GM21367 (cell line): ENCODE measurements around the gene ZP1.
A peak's percentile ranks its signal among the peaks of the same experiment; 100 is the strongest.
"Not testable (repeated sequence)": the region's sequence is repeated elsewhere in the genome, so short reads cannot be mapped to it uniquely, and the experiment has no call there.

ENCODE experiments used
- ATAC-seq: cut with Tn5 transposase; IDR thresholded peaks from one replicate; pipeline ENCODE4 v1.9.1; 2021; ENCODE audit not compliant: unreplicated experiment

ZP1 gene

GRCh38 chr11:60866911-60867870 is at the start of gene ZP1:
Gene ZP1, plus strand, starts transcription at chr11:60867542. Its CDS starts 20 bp downstream, at chr11:60867562.
- ATAC-seq, result no peak

- ATAC-seq, result no peak
These were observed 49.3 kb upstream of the ZP1 start for GRCh38 chr11:60818057-60818456.

- no peak for ATAC-seq
These were observed 45.3 kb upstream of the ZP1 start for GRCh38 chr11:60821827-60822599.

- ATAC-seq, result not testable (repeated sequence)
These were observed 43.5 kb upstream of the ZP1 start for GRCh38 chr11:60823745-60824306.

- ATAC-seq, result no peak
These were observed 42.2 kb upstream of the ZP1 start for GRCh38 chr11:60825118-60825517.

- ATAC-seq, result no peak
These were observed 41.6 kb upstream of the ZP1 start for GRCh38 chr11:60825790-60826189.

GRCh38 chr11:60830478-60831142 is 36.7 kb upstream of the ZP1 start:
- no peak for ATAC-seq

- ATAC-seq, result no peak
These were observed 36.2 kb upstream of the ZP1 start for GRCh38 chr11:60831143-60831500.

- ATAC-seq, result no peak
These were observed 35.8 kb upstream of the ZP1 start for GRCh38 chr11:60831501-60832079.

- no peak for ATAC-seq
These were observed 32.4 kb upstream of the ZP1 start for GRCh38 chr11:60834742-60835533.

- ATAC-seq, result no peak
These were observed 31.9 kb upstream of the ZP1 start for GRCh38 chr11:60835534-60835846.

GRCh38 chr11:60836866-60837515 is 30.4 kb upstream of the ZP1 start:
- ATAC-seq, result no peak

- no peak for ATAC-seq
These were observed 29.2 kb upstream of the ZP1 start for GRCh38 chr11:60838132-60838531.

- no peak for ATAC-seq
These were observed 26.6 kb upstream of the ZP1 start for GRCh38 chr11:60840470-60841430.

GRCh38 chr11:60841797-60842667 is 25.3 kb upstream of the ZP1 start, which contains the start of gene CCDC86:
Gene CCDC86, plus strand, starts transcription at chr11:60842113. Its CDS starts 12 bp downstream, at chr11:60842125.
- ATAC-seq, result peak; percentile 69

GRCh38 chr11:60842668-60843600 is 24.4 kb upstream of the ZP1 start:
- ATAC-seq, result no peak
